Upper lobe of left lung (tissue), 6 donors: Measurements from ENCODE around the gene TAF4. TPM values are rescaled to one million over a fixed set of nuclear protein-coding genes. Genes with fewer than 3 reads are reported as not detected.

ENCODE experiments used
- ATAC-seq, 2 donors: fragments of 200-7000 bp; cut with Tn5 transposase; one replicate each; pipeline ENCODE4 v1.9.1; 2022; ENCODE audit warnings: mild to moderate bottlenecking in 2 of 2, moderate library complexity in 2 of 2; ENCODE audit not compliant: low FRiP score in 2 of 2
- DNase-seq, 2 donors: peaks; one replicate each; pipeline ENCODE4 v3.0.0-alpha.2; 2019 to 2020
- H3K27ac ChIP-seq, 4 donors: fragments of 200-600 bp; sonication (generic); one replicate each; pipeline ENCODE4 v1.5.1; 2016 to 2019
- H3K27me3 ChIP-seq, 4 donors: fragments of 200-600 bp; sonication (generic); one replicate each; pipeline ENCODE4 v1.5.1; 2017 to 2019
- H3K36me3 ChIP-seq, 4 donors: fragments of 200-600 bp; sonication (generic); one replicate each; pipeline ENCODE4 v1.5.1; 2016 to 2019
- H3K4me1 ChIP-seq, 4 donors: fragments of 200-600 bp; sonication (generic); one replicate each; pipeline ENCODE4 v1.5.1; 2018 to 2019
- H3K4me3 ChIP-seq, 4 donors: fragments of 200-600 bp; sonication (generic); one replicate each; pipeline ENCODE4 v1.5.1; 2017 to 2019; ENCODE audit warnings: mild to moderate bottlenecking in 2 of 4, moderate library complexity in 1 of 4
- H3K9me3 ChIP-seq, 4 donors: fragments of 200-600 bp; sonication (generic); one replicate each; pipeline ENCODE4 v1.5.1; 2018 to 2019
- EP300 ChIP-seq, 4 donors: sonication (generic); formaldehyde crosslinking; IDR thresholded peaks; one replicate each; pipeline ENCODE4 v1.5.1; 2017; ENCODE audit warnings: antibody characterized with exemption in 4 of 4, control low read depth in 2 of 4
- POLR2A ChIP-seq, 4 donors: fragments of 450-650 bp; IDR thresholded peaks; one replicate each; pipeline ENCODE4 v1.5.1; 2016 to 2017; ENCODE audit warnings: antibody characterized with exemption in 4 of 4, mild to moderate bottlenecking in 2 of 4
- POLR2AphosphoS5 ChIP-seq, 2 donors: sonication (generic); formaldehyde crosslinking; IDR thresholded peaks; one replicate each; pipeline ENCODE4 v1.5.1; 2017; ENCODE audit warnings: antibody characterized with exemption in 2 of 2
- WGBS, 2 donors: methylation state at CpG; one replicate each; pipeline ENCODE4 v1.1.5; 2017 to 2018; 5-methylcytosine and 5-hydroxymethylcytosine counted together
- total RNA-seq, 6 donors: library from RNA; depleted of rRNA in 4 of 6; stranded (reverse); fragments of >200 nt in 4 of 6; gene quantifications; one replicate each; pipeline versions ENCODE4 v1.1.0 to v1.2.1, GENCODE V29; 2016 to 2021
- TF ChIP-seq, protein P1 (sequence below), 6 experiments: fragments of 450-650 bp in 4 of 6; fragments of 200-600 bp in 2 of 6; sonication (generic) in 2 of 6; IDR thresholded peaks; one replicate each; pipeline ENCODE4 v1.5.1; 2016 to 2019; ENCODE audit warnings: antibody characterized with exemption in 6 of 6
- donor health status: DM: no; HTN: no; CAD: no; lungs with moderate emphysema.
- donor health status: DM: no; HTN: yes; CAD: no; lungs with severe emphysema.

The TAF4 gene
- total RNA-seq, 6 donors from 2014 or later: 13.0 to 44.0 (median 20.7) TPM

DNA sequence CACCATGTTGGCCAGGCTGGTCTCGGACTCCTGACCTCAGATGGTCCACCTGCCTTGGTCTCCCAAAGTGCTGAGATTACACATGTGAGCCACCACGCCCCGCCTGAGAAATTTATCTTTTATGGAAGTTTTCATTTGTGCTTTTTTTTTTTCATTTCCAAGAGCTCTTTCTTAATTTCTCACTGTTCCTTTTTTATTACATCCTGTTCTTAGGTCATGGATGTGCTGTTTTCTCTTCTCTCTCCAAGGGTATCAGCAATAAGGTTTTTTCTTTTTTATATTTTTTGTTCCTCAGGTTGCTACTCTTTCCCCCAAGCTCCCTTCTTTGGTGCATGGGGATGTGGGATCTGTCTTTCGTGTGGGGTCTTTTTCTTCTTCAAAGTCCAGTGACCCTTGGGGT lies 35.4 kb upstream of the TAF4 start:
- Histone ChIP-seq H3K36me3 (no peaks in the 10 kb centered on the region), H3K27ac (no peak overlapping the region), H3K27me3 (no peaks in the 10 kb centered on the region), H3K4me3 (no peak overlapping the region), H3K4me1 (no peaks in the 10 kb centered on the region), H3K9me3 (peaks cover 4 to 29% (median 14%) of the 10 kb centered on the region in 4 donors)
- DNase-seq (no peak), ATAC-seq (no peak)
- 94 to 95% methylated on average over 4 of the region's 4 CpGs for WGBS, 2 donors
- TF ChIP-seq, protein P1, sequence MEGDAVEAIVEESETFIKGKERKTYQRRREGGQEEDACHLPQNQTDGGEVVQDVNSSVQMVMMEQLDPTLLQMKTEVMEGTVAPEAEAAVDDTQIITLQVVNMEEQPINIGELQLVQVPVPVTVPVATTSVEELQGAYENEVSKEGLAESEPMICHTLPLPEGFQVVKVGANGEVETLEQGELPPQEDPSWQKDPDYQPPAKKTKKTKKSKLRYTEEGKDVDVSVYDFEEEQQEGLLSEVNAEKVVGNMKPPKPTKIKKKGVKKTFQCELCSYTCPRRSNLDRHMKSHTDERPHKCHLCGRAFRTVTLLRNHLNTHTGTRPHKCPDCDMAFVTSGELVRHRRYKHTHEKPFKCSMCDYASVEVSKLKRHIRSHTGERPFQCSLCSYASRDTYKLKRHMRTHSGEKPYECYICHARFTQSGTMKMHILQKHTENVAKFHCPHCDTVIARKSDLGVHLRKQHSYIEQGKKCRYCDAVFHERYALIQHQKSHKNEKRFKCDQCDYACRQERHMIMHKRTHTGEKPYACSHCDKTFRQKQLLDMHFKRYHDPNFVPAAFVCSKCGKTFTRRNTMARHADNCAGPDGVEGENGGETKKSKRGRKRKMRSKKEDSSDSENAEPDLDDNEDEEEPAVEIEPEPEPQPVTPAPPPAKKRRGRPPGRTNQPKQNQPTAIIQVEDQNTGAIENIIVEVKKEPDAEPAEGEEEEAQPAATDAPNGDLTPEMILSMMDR (IDR thresholded peaks at IDR 0.05): no peak
- TF ChIP-seq POLR2A (IDR thresholded peaks at IDR 0.05) (no peak), EP300 (IDR thresholded peaks at IDR 0.05) (no peak), POLR2AphosphoS5 (IDR thresholded peaks at IDR 0.05) (no peak)

DNA sequence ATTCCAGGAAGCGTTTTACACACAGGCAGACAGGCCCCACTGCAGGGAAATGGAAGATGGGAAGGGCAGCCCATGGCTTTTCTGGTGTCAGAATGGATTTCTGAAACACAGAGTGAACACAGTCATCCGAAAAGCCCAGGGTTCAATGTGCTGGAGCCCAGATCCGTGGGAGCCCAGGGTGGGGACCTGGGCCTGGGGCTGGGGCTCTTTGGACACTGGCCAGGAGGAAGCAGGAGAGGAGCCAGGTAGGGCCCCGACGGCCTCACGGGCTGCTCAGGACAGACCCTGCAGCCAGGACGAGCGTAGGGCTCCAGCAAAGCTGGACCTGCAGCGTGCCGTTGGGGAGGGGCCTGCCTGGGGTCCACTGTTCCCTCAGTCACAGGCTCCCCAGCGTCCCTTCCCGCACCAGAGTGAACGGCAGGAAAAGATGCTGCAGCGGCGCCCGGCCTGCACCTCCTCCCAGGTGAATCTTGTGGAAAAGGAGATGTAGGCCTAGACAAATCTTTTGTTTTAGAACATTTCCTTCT lies 32.3 kb upstream of the TAF4 start:
- H3K9me3 ChIP-seq: peaks cover 4 to 18% (median 11%) of the 10 kb centered on the region in 4 donors
- no peak overlapping the region for H3K27ac ChIP-seq
- H3K4me1 ChIP-seq: no peaks in the 10 kb centered on the region
- WGBS, 2 donors: 69 to 75% methylated on average over 14 to 15 of the region's 16 CpGs
- no peaks in the 10 kb centered on the region for H3K36me3 ChIP-seq
- no peaks in the 10 kb centered on the region for H3K27me3 ChIP-seq
- no peak for ATAC-seq
- H3K4me3 ChIP-seq: no peak overlapping the region
- TF ChIP-seq EP300 (IDR thresholded peaks at IDR 0.05): no peak
- TF ChIP-seq POLR2A (IDR thresholded peaks at IDR 0.05): no peak
- no peak for TF ChIP-seq POLR2AphosphoS5 (IDR thresholded peaks at IDR 0.05)
- TF ChIP-seq, protein P1 (IDR thresholded peaks at IDR 0.05): no peak
- peak in 1 of 2 donors; percentile 71 for DNase-seq

DNA sequence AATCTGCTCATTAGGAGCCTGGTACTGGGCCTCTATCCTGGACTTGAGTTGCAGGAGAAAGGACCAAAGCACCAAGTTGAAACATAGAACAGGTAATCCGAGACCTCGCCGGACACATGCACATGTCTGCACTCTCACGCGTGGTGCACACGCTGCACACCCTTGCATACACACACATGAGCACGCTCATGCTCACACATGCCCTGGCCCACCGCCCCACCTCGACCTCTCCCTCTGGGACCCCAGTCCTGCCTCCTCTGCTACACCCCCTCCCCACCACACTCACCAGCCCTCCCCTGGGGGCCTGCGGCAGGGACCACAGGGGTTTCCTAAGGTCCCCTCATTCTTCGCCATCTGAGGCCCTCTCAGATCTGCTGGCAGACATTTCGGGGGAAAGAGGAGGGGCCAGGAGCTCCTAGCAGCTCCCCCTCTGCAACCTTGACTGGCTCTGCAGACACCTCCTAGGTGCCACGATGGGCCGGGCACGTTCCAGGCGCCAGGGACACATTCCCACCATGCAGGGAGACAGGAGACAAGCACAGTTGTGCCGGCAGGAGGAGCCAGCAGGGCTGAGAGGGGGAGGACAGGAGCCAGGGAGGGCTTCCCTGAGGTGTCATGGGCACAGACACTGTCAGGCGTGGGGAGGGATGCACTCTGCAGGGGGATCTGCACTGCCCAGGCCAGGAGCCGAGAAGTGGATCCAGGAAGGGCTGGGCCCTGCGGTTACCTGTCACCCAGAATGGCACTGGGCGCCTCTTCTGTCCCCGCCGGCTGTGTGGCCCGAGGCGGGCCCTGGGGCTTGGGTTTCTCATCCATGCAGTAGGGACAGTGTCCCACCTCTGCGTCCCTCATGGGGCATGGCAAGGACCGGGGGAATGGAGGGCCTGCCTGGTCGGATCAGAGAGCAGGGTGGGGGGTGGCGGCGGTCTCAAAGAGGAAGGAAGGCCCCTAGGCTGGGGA lies 31.0 kb upstream of the TAF4 start:
- 82 to 93% methylated on average over 11 to 30 of the region's 30 CpGs for WGBS, 2 donors
- Histone ChIP-seq H3K27me3 (no peaks in the 10 kb centered on the region), H3K4me3 (no peak overlapping the region), H3K4me1 (no peaks in the 10 kb centered on the region), H3K9me3 (peaks cover 4 to 10% (median 8%) of the 10 kb centered on the region in 4 donors), H3K27ac (no peak overlapping the region), H3K36me3 (no peaks in the 10 kb centered on the region)
- DNase-seq: no peak
- ATAC-seq: no peak
- TF ChIP-seq EP300 (IDR thresholded peaks at IDR 0.05): no peak
- TF ChIP-seq, protein P1 (IDR thresholded peaks at IDR 0.05): no peak
- no peak for TF ChIP-seq POLR2A (IDR thresholded peaks at IDR 0.05)
- no peak for TF ChIP-seq POLR2AphosphoS5 (IDR thresholded peaks at IDR 0.05)

DNA sequence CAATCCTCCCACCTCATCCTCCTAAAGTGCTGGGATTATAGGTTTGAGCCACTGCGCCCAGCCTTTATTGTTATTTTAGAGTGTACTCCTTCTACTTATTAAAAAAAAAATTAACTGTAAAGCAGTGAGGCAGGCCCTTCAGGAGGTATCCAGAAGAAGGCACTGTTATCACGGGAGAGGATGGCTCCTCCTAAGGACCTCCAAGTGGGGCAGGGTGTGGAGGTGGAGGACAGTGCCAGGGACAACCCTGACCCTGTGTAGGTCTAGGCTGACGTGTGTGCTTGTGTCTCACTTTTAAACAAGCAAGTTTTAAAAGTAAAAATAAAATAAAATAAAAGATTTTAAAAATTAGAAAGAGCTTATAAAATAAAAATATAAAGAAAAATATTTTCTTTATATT lies 23.7 kb upstream of the TAF4 start:
- H3K27me3 ChIP-seq: no peaks in the 10 kb centered on the region
- no peak for TF ChIP-seq EP300 (IDR thresholded peaks at IDR 0.05)
- TF ChIP-seq, protein P1 (IDR thresholded peaks at IDR 0.05): no peak
- TF ChIP-seq POLR2A (IDR thresholded peaks at IDR 0.05): no peak
- no peak for TF ChIP-seq POLR2AphosphoS5 (IDR thresholded peaks at IDR 0.05)
- ATAC-seq: no peak
- H3K36me3 ChIP-seq: no peaks in the 10 kb centered on the region
- H3K9me3 ChIP-seq: no peaks in the 10 kb centered on the region
- H3K4me3 ChIP-seq: no peak overlapping the region
- 45 to 53% methylated on average over 3 of the region's 3 CpGs for WGBS, 2 donors
- no peak overlapping the region for H3K27ac ChIP-seq
- no peak for DNase-seq
- no peaks in the 10 kb centered on the region for H3K4me1 ChIP-seq
